Spleen (tissue), 7 donors: ENCODE measurements around the gene ASCC3.

Source experiments
- POLR2AphosphoS5 ChIP-seq, 3 donors: sonication (generic); formaldehyde crosslinking; IDR thresholded peaks; one replicate each; pipeline ENCODE4 v1.5.1; 2017; ENCODE audit warnings: antibody characterized with exemption in 3 of 3
- TF ChIP-seq, protein P1 (sequence below), 11 experiments: fragments of 200-600 bp in 7 of 11; fragments of 450-650 bp in 4 of 11; sonication (generic) in 4 of 11; IDR thresholded peaks in 8 of 11; conservative IDR thresholded peaks in 3 of 11; 1 replicate in 7 of 11; 2 replicates in 4 of 11; pipeline versions ENCODE4 v1.4.0 to v1.8.0; 2016 to 2021; ENCODE audit warnings: antibody characterized with exemption in 11 of 11, inconsistent platforms in 4 of 11, mild to moderate bottlenecking in 1 of 11
- donor health status: DM: no; HTN: no; CAD: no; lungs with moderate emphysema.
- donor health status: DM: no; HTN: no; CAD: no.
- donor health status: DM: no; HTN: no; CAD: no.

DNA sequence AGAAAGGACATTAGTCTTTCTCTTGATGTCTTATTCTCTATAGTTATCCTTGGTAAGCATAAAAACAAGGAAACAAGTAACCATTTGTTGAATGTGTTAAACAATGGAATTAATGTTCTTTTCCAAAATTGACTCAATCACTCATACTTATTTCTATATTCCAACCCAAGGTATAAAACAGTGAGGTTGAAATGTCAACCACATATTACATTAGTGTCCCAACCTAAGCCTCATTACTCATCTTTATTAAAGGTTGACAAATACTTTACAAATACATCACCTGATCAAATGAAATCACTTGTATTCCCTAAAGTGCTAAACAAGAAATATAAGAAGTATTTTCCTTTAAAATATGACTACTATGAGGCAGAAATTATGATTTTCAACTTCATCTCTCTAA, 100.5 kb downstream of the ASCC3 start:
- TF ChIP-seq, protein P1, sequence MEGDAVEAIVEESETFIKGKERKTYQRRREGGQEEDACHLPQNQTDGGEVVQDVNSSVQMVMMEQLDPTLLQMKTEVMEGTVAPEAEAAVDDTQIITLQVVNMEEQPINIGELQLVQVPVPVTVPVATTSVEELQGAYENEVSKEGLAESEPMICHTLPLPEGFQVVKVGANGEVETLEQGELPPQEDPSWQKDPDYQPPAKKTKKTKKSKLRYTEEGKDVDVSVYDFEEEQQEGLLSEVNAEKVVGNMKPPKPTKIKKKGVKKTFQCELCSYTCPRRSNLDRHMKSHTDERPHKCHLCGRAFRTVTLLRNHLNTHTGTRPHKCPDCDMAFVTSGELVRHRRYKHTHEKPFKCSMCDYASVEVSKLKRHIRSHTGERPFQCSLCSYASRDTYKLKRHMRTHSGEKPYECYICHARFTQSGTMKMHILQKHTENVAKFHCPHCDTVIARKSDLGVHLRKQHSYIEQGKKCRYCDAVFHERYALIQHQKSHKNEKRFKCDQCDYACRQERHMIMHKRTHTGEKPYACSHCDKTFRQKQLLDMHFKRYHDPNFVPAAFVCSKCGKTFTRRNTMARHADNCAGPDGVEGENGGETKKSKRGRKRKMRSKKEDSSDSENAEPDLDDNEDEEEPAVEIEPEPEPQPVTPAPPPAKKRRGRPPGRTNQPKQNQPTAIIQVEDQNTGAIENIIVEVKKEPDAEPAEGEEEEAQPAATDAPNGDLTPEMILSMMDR (IDR thresholded peaks at IDR 0.05 in 8 of 11, conservative IDR thresholded peaks at IDR 0.05 in 3 of 11), result no peak
- TF ChIP-seq POLR2AphosphoS5 (IDR thresholded peaks at IDR 0.05), result no peak
